Measurements from ENCODE around the gene MED27. TPM values are rescaled to one million over a fixed set of nuclear protein-coding genes. Genes with fewer than 3 reads are reported as not detected.

Gene MED27
- total RNA-seq, 2 experiments from 2014 or later: 32.5 TPM

GRCh38 chr9:131867611-131868192 lies 212.0 kb downstream of the MED27 start:
- TF ChIP-seq, protein P1, sequence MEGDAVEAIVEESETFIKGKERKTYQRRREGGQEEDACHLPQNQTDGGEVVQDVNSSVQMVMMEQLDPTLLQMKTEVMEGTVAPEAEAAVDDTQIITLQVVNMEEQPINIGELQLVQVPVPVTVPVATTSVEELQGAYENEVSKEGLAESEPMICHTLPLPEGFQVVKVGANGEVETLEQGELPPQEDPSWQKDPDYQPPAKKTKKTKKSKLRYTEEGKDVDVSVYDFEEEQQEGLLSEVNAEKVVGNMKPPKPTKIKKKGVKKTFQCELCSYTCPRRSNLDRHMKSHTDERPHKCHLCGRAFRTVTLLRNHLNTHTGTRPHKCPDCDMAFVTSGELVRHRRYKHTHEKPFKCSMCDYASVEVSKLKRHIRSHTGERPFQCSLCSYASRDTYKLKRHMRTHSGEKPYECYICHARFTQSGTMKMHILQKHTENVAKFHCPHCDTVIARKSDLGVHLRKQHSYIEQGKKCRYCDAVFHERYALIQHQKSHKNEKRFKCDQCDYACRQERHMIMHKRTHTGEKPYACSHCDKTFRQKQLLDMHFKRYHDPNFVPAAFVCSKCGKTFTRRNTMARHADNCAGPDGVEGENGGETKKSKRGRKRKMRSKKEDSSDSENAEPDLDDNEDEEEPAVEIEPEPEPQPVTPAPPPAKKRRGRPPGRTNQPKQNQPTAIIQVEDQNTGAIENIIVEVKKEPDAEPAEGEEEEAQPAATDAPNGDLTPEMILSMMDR (IDR thresholded peaks at IDR 0.05): no peak
- ATAC-seq: no peak
- DNase-seq: no peak
- ChIA-PET POLR2A (no interaction called here), CTCF (no interaction called here)
- Mint-ChIP-seq H3K27ac (no peak overlapping the region), H3K36me3 (ENCODE audit: low read depth) (no peaks in the 10 kb centered on the region), H3K9me3 (no peaks in the 10 kb centered on the region), H3K4me1 (ENCODE audit: low read depth) (no peaks in the 10 kb centered on the region), H3K27me3 (no peaks in the 10 kb centered on the region), H3K4me3 (no peak overlapping the region)
- intact Hi-C loops (cut with micrococcal nuclease): no loop called here

- H3K4me1 Mint-ChIP-seq (ENCODE audit: low read depth): no peaks in the 10 kb centered on the region
- DNase-seq: no peak
- POLR2A ChIA-PET: no interaction called here
- TF ChIP-seq, protein P1 (IDR thresholded peaks at IDR 0.05): no peak
- CTCF ChIA-PET: no interaction called here
- H3K4me3 Mint-ChIP-seq: no peak overlapping the region
- no peak for ATAC-seq
- intact Hi-C loops (cut with micrococcal nuclease): no loop called here
- no peaks in the 10 kb centered on the region for H3K27me3 Mint-ChIP-seq
- no peak overlapping the region for H3K27ac Mint-ChIP-seq
- H3K36me3 Mint-ChIP-seq (ENCODE audit: low read depth): peaks cover 6% of the 10 kb centered on the region
- no peaks in the 10 kb centered on the region for H3K9me3 Mint-ChIP-seq
Observed at GRCh38 chr9:131865446-131866195, 214.0 kb downstream of the MED27 start.

DNA sequence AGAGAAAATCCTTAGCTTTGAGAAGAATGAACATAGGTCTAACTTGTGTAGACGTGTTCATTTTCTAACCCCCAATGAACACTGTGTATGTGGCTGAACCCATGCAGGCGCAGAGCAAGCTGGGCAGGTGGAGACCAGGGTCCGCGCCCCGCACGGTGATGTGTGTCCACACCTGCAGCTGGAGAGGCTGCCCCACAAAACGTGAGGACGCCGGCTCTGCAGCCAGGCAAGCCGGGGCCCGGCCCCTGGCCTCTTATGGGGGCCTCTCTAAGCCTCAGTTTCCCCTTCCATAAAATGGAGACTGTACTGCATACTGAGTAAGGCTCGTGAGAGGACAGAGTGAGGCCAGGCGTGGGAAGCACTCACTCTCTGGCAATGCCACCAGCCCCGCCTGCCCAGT lies 215.1 kb downstream of the MED27 start:
- no peaks in the 10 kb centered on the region for H3K4me1 Mint-ChIP-seq (ENCODE audit: low read depth)
- no peak overlapping the region for H3K4me3 Mint-ChIP-seq
- no peaks in the 10 kb centered on the region for H3K9me3 Mint-ChIP-seq
- ATAC-seq (no peak), DNase-seq (no peak)
- intact Hi-C loops (cut with micrococcal nuclease): no loop called here
- no peaks in the 10 kb centered on the region for H3K27me3 Mint-ChIP-seq
- ChIA-PET POLR2A (no interaction called here), CTCF (no interaction called here)
- no peak overlapping the region for H3K27ac Mint-ChIP-seq
- TF ChIP-seq, protein P1 (IDR thresholded peaks at IDR 0.05): no peak
- peaks cover 9% of the 10 kb centered on the region for H3K36me3 Mint-ChIP-seq (ENCODE audit: low read depth)

- Mint-ChIP-seq H3K4me1 (ENCODE audit: low read depth) (no peaks in the 10 kb centered on the region), H3K4me3 (no peak overlapping the region), H3K36me3 (ENCODE audit: low read depth) (peaks cover 9% of the 10 kb centered on the region), H3K9me3 (no peaks in the 10 kb centered on the region), H3K27ac (no peak overlapping the region), H3K27me3 (no peaks in the 10 kb centered on the region)
- intact Hi-C loops (cut with micrococcal nuclease): no loop called here
- no peak for DNase-seq
- no peak for ATAC-seq
- CTCF ChIA-PET: no interaction called here
- POLR2A ChIA-PET: no interaction called here
- TF ChIP-seq, protein P1 (IDR thresholded peaks at IDR 0.05): no peak
Observed at GRCh38 chr9:131863306-131863896, 216.3 kb downstream of the MED27 start.

DNA sequence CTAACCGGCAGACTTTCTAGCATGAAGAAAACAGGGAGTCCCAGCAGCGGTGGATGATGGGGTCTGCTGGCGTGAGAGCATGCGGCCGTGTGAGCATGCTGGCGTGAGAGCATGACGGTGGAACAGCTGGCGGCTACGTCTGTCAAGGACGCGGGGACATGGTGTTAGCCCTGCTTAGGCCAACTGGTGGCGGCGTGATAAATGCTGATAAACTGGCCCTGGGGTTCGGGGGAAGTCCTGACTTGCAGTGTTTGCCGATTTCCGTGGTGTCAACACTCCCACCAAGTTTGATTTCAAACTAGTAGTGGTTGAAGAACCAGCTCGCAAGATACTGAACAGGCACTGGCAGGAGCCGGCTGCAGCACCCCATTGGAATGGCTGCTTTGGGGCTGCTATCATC lies 217.4 kb downstream of the MED27 start:
- Mint-ChIP-seq H3K9me3 (no peaks in the 10 kb centered on the region), H3K4me1 (ENCODE audit: low read depth) (no peaks in the 10 kb centered on the region), H3K27me3 (no peaks in the 10 kb centered on the region), H3K27ac (no peak overlapping the region), H3K36me3 (ENCODE audit: low read depth) (peaks cover 9% of the 10 kb centered on the region), H3K4me3 (no peak overlapping the region)
- no peak for ATAC-seq
- TF ChIP-seq, protein P1 (IDR thresholded peaks at IDR 0.05): no peak
- no peak for DNase-seq
- intact Hi-C loops (cut with micrococcal nuclease): no loop called here
- ChIA-PET POLR2A (no interaction called here), CTCF (interaction anchor here (1.2 kb wide), 1 partner anchor 99 kb away, joined by 4 read pairs; no protein-coding TSS in a partner anchor)
